ENCODE data around the gene NFATC1.

The NFATC1 gene

DNA sequence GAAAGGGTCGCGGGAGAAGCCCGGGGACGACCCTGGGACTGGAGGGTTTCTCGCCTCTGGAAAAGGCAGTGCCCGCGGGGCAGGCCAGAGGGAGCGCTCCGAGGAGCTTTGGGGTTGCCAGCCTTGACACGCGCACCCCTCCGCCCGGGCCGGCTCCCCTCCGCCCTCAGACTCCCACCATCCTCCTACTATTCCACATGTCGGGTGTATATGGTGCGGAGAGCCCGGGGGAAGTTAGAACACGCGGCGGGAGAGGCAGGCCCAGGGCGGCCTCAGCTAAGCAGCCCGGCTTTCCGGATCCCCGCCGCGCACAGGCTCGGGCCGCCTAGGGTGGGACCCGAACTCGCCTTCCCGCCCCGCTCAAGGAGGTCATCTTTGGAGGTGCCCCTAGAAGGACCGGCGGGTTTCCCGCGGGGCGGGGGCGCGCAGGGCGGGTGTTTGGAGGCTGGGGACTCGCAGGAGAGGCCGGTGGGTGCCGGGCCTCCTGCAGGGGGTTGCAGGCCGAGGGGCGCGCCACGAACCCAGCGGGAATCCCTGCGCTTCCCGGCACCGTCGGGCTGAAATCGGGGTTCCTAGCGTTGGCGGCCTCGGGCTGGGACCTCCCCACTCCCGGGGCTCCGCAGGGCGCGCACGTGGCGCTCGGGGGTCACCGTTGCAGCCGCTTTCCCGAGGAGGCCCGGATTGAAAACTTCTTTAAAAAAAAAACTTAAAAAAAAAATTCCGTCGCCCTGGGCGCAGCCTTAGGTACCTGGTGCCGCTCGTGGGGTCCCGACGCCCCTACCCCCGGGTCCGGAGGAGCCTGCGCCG lies 3.7 kb downstream of the NFATC1 start:
- H3K27ac ChIP-seq (ENCODE audit: low read length) = no peak overlapping the region
- H3K36me3 ChIP-seq (ENCODE audit: control insufficient read depth, insufficient read depth, low read length) = no peaks in the 10 kb centered on the region
- peaks cover 36% of the 10 kb centered on the region for H3K27me3 ChIP-seq (ENCODE audit: control insufficient read depth, insufficient read depth, low read length)
- peak overlapping the region; percentile 48 for H3K4me3 ChIP-seq (ENCODE audit: low read length)
- peaks cover 7% of the 10 kb centered on the region; the same call in 1 of the 2 replicates for H3K4me1 ChIP-seq (ENCODE audit: control insufficient read depth, insufficient read depth, low read length)
- H3K9me3 ChIP-seq (ENCODE audit: control insufficient read depth, insufficient read depth, low read length) = no peaks in the 10 kb centered on the region
- no CpG with 5 or more reads among the region's 79 CpGs for WGBS (ENCODE audit: insufficient coverage, insufficient read length)
- DNase-seq (ENCODE audit: low read depth, low spot score) = no peak

DNA sequence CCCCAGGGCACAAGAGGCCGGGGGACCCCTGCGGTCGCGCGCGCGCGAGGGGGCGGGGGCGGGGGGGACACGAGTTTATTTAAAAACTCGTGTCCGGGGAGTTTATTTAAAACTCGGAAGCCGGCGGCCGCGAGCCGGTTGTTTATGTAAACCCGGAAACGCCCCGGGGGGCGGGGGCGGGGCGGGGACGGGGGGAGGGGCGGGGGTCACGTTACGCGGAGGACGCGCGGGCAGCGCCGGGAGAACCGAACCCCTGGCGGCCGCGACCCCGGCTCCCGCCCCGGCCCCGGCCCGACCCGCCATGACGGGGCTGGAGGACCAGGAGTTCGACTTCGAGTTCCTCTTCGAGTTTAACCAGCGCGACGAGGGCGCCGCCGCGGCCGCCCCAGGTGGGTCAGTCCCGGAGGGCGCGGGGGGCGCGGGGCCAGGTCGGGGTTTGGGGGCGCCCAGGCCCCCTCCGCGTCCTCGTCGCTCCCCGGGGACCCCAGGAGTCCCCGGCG lies 4.4 kb downstream of the NFATC1 start:
- Histone ChIP-seq H3K36me3 (ENCODE audit: control insufficient read depth, insufficient read depth, low read length) (no peaks in the 10 kb centered on the region), H3K27ac (ENCODE audit: low read length) (no peak overlapping the region), H3K27me3 (ENCODE audit: control insufficient read depth, insufficient read depth, low read length) (peaks cover 31% of the 10 kb centered on the region), H3K9me3 (ENCODE audit: control insufficient read depth, insufficient read depth, low read length) (no peaks in the 10 kb centered on the region), H3K4me1 (ENCODE audit: control insufficient read depth, insufficient read depth, low read length) (peaks cover 7% of the 10 kb centered on the region; the same call in 1 of the 2 replicates), H3K4me3 (ENCODE audit: low read length) (peak overlapping the region; percentile 67; the same call in 1 of the 2 replicates)
- no CpG with 5 or more reads among the region's 71 CpGs for WGBS (ENCODE audit: insufficient coverage, insufficient read length)
- DNase-seq (ENCODE audit: low read depth, low spot score) = no peak

DNA sequence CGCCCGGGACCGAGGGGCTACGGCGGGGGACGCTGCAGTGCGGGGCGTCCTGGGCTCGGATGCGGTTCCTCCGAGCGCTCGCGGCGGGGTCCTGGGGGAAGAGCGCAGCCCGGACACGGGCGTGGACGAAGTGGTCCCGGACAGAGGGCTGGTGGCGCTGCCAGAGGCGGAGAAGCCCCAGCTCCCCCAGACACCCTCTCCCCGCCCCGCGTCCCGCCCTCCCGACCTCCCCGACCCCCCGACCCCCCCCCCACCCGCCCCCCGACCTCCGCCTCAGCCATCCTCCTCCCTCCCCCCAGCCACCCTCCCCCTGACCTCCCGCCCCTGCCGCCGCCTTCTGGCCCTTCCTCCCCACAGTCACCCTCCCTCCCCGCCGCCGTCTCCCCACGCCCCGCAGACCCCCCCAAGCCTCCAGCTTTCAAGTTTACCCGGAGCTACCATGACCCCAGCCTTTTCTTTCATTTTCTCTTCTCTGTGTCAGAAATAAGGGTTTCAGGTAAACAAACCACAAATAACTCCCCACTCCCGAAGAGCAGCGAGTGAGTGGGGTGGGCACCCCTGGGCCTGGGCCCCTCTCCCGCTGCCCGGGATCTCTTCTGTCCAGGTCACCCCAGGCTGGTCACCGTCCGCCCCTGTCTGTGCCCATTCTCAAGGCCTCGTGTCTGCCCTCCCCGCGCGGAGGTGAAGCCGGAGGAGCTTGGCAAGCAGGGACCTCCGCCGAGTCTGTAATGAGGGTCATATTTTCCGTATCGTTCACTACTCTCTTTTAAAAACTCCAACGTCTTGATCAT lies 5.1 kb downstream of the NFATC1 start:
- Histone ChIP-seq H3K27me3 (ENCODE audit: control insufficient read depth, insufficient read depth, low read length) (peaks cover 31% of the 10 kb centered on the region), H3K27ac (ENCODE audit: low read length) (no peak overlapping the region), H3K9me3 (ENCODE audit: control insufficient read depth, insufficient read depth, low read length) (no peaks in the 10 kb centered on the region), H3K4me1 (ENCODE audit: control insufficient read depth, insufficient read depth, low read length) (peaks cover 7% of the 10 kb centered on the region; the same call in 1 of the 2 replicates), H3K4me3 (ENCODE audit: low read length) (peak overlapping the region; percentile 67; the same call in 1 of the 2 replicates), H3K36me3 (ENCODE audit: control insufficient read depth, insufficient read depth, low read length) (no peaks in the 10 kb centered on the region)
- 100% methylated on average over 2 of the region's 58 CpGs for WGBS (ENCODE audit: insufficient coverage, insufficient read length)
- no peak for DNase-seq (ENCODE audit: low read depth, low spot score)

DNA sequence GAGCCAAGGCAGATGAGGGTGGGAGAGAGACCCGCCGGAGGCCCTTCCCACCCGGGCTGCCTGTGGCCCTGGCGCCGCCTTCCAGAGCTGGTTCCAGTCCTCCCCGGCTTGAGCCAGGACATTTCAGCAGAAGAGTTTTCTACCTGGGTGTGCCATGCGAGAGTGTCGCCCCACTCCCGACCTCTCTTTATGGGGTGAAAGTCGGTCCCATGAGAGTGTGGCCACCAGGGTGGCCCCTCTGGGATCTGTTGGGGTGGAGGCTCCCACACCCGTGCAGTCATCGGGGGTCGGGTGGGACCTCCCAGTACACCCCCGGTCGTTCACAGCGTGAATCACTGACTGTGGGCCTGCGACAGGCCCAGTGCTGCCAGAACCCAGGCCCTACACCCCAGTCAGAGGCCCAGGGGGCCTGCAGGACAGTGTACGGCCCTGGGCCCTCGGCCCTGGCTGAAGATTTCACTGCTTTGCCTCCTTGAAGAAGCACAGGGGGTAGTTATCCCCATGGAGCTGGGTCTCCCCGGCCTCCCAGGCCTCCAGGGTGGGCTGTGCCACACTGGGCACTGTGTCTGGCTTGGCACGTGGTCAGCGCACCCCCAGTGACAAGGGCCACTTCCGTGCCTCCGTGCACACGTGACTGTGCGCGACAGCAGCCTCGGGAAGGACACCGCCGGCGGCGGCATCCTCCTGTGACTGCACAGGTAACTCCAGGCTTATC lies 5.9 kb downstream of the NFATC1 start:
- DNase-seq (ENCODE audit: low read depth, low spot score) = no peak
- H3K27me3 ChIP-seq (ENCODE audit: control insufficient read depth, insufficient read depth, low read length) = peaks cover 28% of the 10 kb centered on the region
- H3K27ac ChIP-seq (ENCODE audit: low read length) = no peak overlapping the region

DNA sequence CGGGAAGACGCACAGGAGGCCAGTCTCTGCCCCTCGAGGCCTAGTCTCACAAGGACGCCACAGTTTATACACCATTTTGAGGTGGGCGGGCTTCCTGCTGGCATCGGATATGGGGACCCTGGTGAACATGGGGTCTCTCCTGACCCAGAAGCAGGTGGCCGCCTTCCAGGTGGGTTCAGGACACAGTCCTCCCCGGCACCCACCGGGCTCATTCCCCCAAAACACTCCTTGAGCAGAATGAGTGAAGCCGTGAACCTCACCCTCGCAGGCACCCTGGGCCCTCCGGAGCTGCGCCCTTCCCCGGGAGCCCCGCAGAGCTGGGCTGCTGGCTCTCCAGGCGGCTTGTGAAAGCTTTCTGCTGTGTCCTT lies 6.5 kb downstream of the NFATC1 start:
- Histone ChIP-seq H3K9me3 (ENCODE audit: control insufficient read depth, insufficient read depth, low read length) (no peaks in the 10 kb centered on the region), H3K4me3 (ENCODE audit: low read length) (no peak overlapping the region), H3K4me1 (ENCODE audit: control insufficient read depth, insufficient read depth, low read length) (peaks cover 4% of the 10 kb centered on the region; the same call in 1 of the 2 replicates), H3K36me3 (ENCODE audit: control insufficient read depth, insufficient read depth, low read length) (no peaks in the 10 kb centered on the region), H3K27me3 (ENCODE audit: control insufficient read depth, insufficient read depth, low read length) (peaks cover 23% of the 10 kb centered on the region), H3K27ac (ENCODE audit: low read length) (no peak overlapping the region)
- DNase-seq (ENCODE audit: low read depth, low spot score) = no peak
- WGBS (ENCODE audit: insufficient coverage, insufficient read length) = no CpG with 5 or more reads among the region's 16 CpGs

More for the DNA sequence above, 5.9 kb downstream of the NFATC1 start:
- Histone ChIP-seq H3K4me3 (ENCODE audit: low read length) (no peak overlapping the region), H3K4me1 (ENCODE audit: control insufficient read depth, insufficient read depth, low read length) (peaks cover 5% of the 10 kb centered on the region; the same call in 1 of the 2 replicates), H3K9me3 (ENCODE audit: control insufficient read depth, insufficient read depth, low read length) (no peaks in the 10 kb centered on the region), H3K36me3 (ENCODE audit: control insufficient read depth, insufficient read depth, low read length) (no peaks in the 10 kb centered on the region)
- WGBS (ENCODE audit: insufficient coverage, insufficient read length) = no CpG with 5 or more reads among the region's 32 CpGs

DNA sequence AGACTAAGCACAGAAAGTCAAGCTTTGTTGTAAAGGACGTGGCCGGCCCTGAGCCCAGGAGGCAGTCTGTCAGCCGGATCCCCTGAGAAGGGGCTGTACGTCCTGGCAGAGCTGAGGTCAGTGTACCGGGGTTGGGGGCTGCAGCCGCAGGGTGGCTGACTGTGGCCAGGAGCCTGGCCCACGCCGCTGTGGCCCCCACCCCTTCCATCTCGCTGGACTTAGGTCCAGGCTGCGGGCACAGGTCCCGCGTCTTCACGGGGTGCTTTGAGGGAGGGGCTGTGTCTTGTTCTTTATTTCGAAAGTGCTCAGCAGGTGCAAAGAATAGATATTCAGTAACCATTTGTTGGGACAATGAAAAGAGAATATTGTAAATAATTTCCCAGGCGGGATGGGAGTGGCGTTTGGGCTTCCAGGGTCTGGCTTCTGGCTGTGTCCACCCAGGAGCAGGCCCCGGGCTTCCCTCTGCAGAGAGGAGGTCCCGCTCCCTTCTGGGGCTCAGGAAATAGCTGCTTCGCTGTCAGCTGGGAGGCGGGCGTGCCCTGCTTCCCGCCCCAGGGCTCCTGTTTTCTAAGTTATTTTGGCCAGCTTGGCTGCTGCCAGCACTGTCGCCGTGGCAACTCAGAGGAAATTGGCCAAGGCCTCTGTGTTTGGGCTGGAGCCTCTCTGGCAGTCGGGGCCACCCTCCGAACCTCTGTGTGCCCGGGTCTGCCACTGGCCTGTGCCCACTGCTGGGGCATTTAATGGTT lies 7.4 kb downstream of the NFATC1 start:
- WGBS (ENCODE audit: insufficient coverage, insufficient read length) = no CpG with 5 or more reads among the region's 27 CpGs
- H3K36me3 ChIP-seq (ENCODE audit: control insufficient read depth, insufficient read depth, low read length) = no peaks in the 10 kb centered on the region
- peaks cover 13% of the 10 kb centered on the region for H3K27me3 ChIP-seq (ENCODE audit: control insufficient read depth, insufficient read depth, low read length)
- DNase-seq (ENCODE audit: low read depth, low spot score) = no peak
- H3K4me1 ChIP-seq (ENCODE audit: control insufficient read depth, insufficient read depth, low read length) = peaks cover 3% of the 10 kb centered on the region; the same call in 1 of the 2 replicates
- no peak overlapping the region for H3K4me3 ChIP-seq (ENCODE audit: low read length)
- H3K9me3 ChIP-seq (ENCODE audit: control insufficient read depth, insufficient read depth, low read length) = no peaks in the 10 kb centered on the region
- H3K27ac ChIP-seq (ENCODE audit: low read length) = no peak overlapping the region

DNA sequence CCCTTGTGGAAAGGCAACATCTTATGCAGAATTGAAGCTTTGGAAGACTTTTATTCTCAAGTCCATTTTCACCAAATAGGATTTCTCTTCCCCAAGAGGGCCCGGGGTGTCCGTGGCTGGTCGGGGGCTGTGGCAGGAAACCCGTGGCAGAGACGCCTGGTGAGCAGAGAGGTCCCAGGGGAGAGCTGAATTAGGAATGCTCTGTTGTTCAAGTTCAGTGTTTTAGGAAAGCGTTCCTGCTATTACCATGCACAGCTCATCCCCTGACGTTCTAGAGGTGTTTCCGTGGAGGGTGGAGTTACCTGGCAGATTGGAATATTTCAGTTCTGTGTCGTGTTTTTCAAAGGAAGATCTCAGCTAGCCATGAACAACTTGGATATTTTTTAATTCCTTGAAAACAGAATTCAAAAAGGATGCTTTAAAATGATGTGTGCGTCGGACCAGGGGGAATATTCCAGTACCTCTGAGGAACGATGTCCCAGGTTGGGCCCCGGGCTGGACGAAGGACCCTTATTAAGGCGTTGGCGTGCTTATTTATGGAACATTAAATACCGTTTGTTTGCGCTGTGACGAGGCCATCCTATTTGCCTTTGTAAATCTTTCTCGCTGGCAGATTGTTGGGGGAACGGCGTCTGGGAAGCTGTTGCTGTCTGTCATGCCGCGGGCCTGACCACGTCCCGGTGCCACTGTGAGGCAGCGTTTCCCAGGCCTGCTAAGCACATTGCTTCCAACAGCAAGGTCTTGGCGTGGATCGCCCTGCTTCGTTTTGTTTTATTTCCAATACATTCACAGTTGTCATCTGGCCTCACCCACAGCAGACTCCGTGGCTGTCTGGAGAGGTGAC lies 8.2 kb downstream of the NFATC1 start:
- DNase-seq (ENCODE audit: low read depth, low spot score) = no peak
- WGBS (ENCODE audit: insufficient coverage, insufficient read length) = no CpG with 5 or more reads among the region's 31 CpGs

DNA sequence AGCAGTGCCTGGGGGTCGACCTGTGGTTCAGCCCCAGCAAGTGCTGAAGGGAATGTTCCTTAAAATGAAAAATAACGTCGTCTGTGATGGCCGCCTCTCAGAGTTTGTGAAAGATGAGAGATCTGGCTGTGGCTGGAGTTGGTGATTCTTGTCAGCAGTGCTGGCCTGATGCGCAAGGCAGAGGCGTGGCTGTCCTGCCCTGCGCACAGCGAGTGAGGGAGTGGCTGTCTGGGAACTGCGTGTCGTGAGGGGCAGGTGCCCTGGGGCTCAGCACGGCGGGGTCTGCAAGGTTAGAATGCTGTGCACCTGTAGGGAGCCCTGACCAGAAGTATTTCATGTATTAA lies 8.8 kb downstream of the NFATC1 start:
- Histone ChIP-seq H3K36me3 (ENCODE audit: control insufficient read depth, insufficient read depth, low read length) (no peaks in the 10 kb centered on the region), H3K9me3 (ENCODE audit: control insufficient read depth, insufficient read depth, low read length) (no peaks in the 10 kb centered on the region), H3K27me3 (ENCODE audit: control insufficient read depth, insufficient read depth, low read length) (no peaks in the 10 kb centered on the region; the same call in 1 of the 2 replicates), H3K4me3 (ENCODE audit: low read length) (no peak overlapping the region), H3K27ac (ENCODE audit: low read length) (no peak overlapping the region), H3K4me1 (ENCODE audit: control insufficient read depth, insufficient read depth, low read length) (peaks cover 3% of the 10 kb centered on the region; the same call in 1 of the 2 replicates)
- WGBS (ENCODE audit: insufficient coverage, insufficient read length) = no CpG with 5 or more reads among the region's 12 CpGs
- no peak for DNase-seq (ENCODE audit: low read depth, low spot score)

More for the DNA sequence above, 8.2 kb downstream of the NFATC1 start:
- peaks cover 5% of the 10 kb centered on the region for H3K27me3 ChIP-seq (ENCODE audit: control insufficient read depth, insufficient read depth, low read length)
- peaks cover 3% of the 10 kb centered on the region; the same call in 1 of the 2 replicates for H3K4me1 ChIP-seq (ENCODE audit: control insufficient read depth, insufficient read depth, low read length)
- H3K4me3 ChIP-seq (ENCODE audit: low read length) = no peak overlapping the region
- no peaks in the 10 kb centered on the region for H3K36me3 ChIP-seq (ENCODE audit: control insufficient read depth, insufficient read depth, low read length)
- H3K27ac ChIP-seq (ENCODE audit: low read length) = no peak overlapping the region
- no peaks in the 10 kb centered on the region for H3K9me3 ChIP-seq (ENCODE audit: control insufficient read depth, insufficient read depth, low read length)
